ENCODE results near the gene CXorf66.
"Not testable (repeated sequence)": the region's sequence is repeated elsewhere in the genome, so short reads cannot be mapped to it uniquely, and the experiment has no call there.

The CXorf66 gene

DNA sequence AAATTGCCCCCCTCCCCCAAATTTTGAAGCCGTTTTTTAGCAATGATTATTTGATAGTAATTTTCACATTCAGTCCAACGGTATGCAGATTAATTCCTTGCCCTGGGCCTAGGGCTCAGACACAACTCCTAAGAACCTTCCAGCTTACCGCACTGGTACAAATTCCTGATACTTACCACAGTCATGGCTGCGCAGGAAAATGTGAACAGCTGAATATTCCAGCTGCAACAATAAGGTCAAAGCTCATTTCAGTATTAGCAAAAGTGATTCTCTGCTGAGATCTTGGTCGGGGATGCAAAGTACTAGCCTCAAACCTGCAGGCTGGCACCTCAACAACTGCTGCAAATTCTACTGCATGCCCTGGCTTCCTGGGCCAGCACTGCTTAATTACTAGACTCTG lies 35.4 kb downstream of the CXorf66 start:
- no peak for DNase-seq (ENCODE audit: low read depth in 2 of 2)

DNA sequence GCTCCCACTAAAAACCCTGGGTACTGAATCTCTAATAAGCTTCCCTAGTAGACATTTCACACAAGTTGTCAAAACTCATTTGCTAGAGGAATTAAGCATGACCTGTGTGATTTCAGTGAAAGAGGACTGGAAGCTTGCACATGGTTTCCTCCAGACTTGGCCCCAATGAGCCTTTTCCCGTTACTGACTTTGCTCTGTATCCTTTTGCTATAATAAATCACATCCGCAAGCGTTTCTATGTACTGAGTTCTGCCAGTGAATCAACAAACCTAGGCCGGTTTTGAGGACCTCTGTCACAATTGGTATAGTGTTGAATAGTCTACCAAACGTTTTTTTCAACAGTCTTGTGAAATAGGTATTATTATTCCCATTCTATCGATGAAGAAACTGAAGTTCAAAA lies 40.6 kb downstream of the CXorf66 start:
- no peak for DNase-seq (ENCODE audit: low read depth in 2 of 2)

DNA sequence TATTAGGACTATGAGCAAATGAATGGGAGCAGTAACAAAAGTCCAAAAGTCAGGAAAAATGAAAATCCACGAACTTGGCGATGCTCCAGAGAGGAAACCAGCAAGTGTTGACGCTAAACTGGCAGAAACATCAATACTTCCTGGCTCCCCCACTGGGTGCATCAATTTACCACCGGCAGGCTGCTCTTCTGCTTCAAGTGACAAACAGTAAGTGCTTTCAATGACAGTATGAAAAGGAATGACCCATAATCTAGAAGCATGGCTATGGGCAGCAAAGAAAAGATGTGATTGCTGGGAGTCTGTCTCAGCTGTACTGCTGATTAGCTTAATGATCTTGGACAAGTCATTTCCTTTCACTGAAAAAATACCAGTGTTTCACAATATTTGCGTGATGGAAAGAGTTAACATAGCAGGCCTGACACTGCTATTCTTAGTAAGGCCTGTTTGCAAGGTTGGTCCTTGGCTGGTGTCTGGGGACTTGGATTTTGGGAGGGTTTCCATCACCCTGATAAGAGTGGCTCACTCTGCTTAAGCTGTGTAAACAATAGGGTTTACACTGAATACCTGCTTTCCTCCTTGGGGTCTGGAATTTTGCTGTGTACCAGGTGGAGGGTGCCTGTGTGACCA lies 41.1 kb downstream of the CXorf66 start:
- no peak for DNase-seq (ENCODE audit: low read depth in 2 of 2)

DNA sequence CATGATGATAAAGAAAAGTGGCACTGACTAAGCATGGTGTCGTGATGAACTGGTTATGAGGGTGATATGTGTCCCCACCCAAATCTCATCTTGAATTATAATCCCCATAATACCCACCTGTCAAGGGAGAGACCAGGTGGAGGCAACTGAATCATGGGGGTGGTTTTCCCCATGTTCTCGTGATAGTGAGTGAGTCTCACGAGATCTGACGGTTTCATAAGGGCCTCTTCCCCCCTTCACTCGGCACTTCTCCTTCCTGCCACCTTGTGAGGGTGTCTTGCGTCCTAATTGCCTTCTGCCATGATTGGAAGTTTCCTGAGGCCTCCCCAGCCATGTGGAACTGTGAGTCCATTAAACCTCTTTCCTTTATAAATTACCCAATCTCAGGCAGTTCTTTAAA lies 44.2 kb downstream of the CXorf66 start:
- DNase-seq (ENCODE audit: low read depth in 2 of 2) = not testable (repeated sequence)

DNA sequence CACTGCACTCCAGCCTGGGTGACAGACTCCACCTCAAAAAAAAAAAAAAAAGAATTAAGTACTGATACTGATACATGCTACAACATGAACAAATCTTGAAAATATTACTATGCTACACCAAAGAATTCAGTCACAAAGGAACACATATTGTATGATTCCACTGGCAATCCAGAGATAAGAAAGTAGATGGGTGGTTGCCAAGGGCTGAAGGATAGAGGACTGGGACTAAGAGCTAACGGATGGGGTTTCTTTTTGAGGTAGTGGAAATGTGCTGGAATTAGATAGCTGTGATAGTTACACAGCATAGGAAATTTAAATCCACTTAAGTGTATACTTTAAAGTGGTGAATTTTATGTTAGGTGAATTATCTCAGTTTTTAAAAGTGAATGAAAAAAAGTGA lies 45.0 kb downstream of the CXorf66 start:
- DNase-seq (ENCODE audit: low read depth in 2 of 2) = no peak

DNA sequence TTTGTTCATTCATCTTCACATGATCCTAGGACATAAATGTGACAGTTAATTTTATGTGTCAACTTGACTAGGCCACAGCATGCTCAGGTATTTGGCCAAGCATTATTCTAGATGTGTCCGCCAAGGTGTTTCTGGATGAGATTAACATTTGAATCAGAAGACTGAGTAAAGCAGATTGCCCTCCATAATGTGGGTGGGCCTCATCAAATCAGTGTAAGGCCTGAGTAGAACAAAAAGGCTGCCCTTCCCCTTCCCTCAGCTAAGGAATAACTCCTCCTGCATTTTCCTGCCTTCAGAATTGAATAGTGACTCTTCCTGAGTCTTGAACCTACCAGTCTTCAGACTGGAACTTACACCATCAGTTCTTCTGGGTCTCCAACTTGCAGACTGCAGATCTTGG lies 50.9 kb downstream of the CXorf66 start:
- no peak for DNase-seq (ENCODE audit: low read depth in 2 of 2)

DNA sequence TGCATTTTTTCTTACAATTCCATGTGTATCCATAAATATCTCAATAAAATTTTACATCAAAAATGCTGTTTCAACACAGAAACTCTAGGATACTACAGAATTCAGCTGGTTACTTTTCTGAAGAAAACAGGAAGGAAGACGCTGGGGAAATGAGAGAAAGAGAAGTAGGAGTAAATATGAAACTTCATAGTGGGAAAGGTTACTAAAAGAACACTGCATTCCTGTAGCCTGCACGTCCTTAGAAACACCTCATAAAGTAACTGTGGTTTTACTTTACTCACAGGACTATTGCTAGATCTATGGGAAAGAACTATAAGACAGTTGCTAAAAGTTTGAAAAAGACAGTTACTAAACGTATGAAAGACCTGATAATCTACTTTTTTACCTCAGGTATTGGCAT lies 55.6 kb downstream of the CXorf66 start:
- no peak for DNase-seq (ENCODE audit: low read depth in 2 of 2)

DNA sequence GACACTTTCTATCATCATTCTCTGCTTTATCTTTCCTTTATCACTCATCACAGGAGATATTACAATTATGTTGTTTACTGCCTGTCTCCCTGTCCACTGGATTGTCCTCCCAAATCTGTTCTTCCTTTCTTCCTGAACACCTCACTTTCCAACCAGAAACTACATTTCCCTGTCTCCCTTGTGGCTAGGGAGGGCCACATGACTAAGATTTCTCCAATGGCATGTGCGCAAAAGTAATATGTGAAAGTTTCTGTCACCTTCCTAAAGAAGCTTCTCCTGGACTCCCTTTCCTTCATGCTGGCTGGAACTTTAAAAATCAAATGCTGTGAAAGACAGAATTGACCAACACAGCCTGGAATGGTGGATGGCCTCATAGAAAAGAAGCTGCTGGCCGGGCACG lies 58.2 kb downstream of the CXorf66 start:
- no peak for DNase-seq (ENCODE audit: low read depth in 2 of 2)

DNA sequence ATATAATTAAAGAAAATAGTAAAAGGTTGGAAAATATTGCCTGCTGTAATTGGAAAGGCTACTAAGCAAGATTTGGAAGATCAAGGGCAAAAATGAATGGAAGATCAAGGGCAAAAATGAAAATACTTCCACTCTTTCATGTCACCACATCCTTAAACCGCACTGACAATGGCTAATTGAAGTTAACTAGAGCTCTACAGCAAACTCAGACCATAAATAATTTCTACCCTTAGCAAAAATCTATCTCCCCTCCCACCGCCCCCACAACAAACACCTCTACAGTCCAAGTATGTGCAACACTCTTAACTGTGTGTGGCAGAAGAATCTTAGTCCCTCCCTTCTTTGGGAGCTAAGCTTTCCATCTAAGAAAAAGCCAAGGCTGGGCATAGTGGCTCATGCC lies 59.6 kb downstream of the CXorf66 start:
- no peak for DNase-seq (ENCODE audit: low read depth in 2 of 2)

Measured in fibroblast of skin of left quadriceps (primary cell).